ENCODE results near the gene PPFIBP2.

PPFIBP2 gene

GRCh38 chr11:7605186-7605943, 91.6 kb downstream of the PPFIBP2 start:
- DNase-seq: no peak

- no peak for DNase-seq
These were observed 92.7 kb downstream of the PPFIBP2 start for GRCh38 chr11:7606496-7606895.

GRCh38 chr11:7609015-7609414, 95.2 kb downstream of the PPFIBP2 start:
- DNase-seq: no peak

GRCh38 chr11:7609521-7609920, 95.7 kb downstream of the PPFIBP2 start:
- no peak for DNase-seq

GRCh38 chr11:7610393-7610792, 96.6 kb downstream of the PPFIBP2 start:
- DNase-seq: no peak

- no peak for DNase-seq
These were observed 97.6 kb downstream of the PPFIBP2 start for GRCh38 chr11:7611411-7611810.

GRCh38 chr11:7612056-7612660, 98.4 kb downstream of the PPFIBP2 start:
- DNase-seq: no peak

- DNase-seq: no peak
These were observed 99.0 kb downstream of the PPFIBP2 start for GRCh38 chr11:7612661-7613393.

- no peak for DNase-seq
These were observed 99.6 kb downstream of the PPFIBP2 start for GRCh38 chr11:7613394-7613720.

- no peak for DNase-seq
These were observed 100.9 kb downstream of the PPFIBP2 start for GRCh38 chr11:7614656-7615055.

GRCh38 chr11:7617032-7617431, 103.2 kb downstream of the PPFIBP2 start:
- no peak for DNase-seq

GRCh38 chr11:7619322-7619721, 105.5 kb downstream of the PPFIBP2 start:
- DNase-seq: no peak

GRCh38 chr11:7621090-7621489, 107.3 kb downstream of the PPFIBP2 start:
- DNase-seq: no peak

GRCh38 chr11:7621554-7621953, 107.8 kb downstream of the PPFIBP2 start:
- no peak for DNase-seq

GRCh38 chr11:7622721-7623120, 108.9 kb downstream of the PPFIBP2 start:
- DNase-seq: no peak

- DNase-seq: no peak
These were observed 114.9 kb downstream of the PPFIBP2 start for GRCh38 chr11:7628660-7629059.

GRCh38 chr11:7630002-7630401, 116.2 kb downstream of the PPFIBP2 start:
- no peak for DNase-seq

GRCh38 chr11:7632211-7632610, 118.4 kb downstream of the PPFIBP2 start:
- DNase-seq: no peak

- no peak for DNase-seq
These were observed 121.3 kb downstream of the PPFIBP2 start for GRCh38 chr11:7635137-7635536.

- no peak for DNase-seq
These were observed 121.9 kb downstream of the PPFIBP2 start for GRCh38 chr11:7635708-7636107.

- no peak for DNase-seq
These were observed 122.6 kb downstream of the PPFIBP2 start for GRCh38 chr11:7636350-7636749.

GRCh38 chr11:7637447-7638157, 123.8 kb downstream of the PPFIBP2 start:
- no peak for DNase-seq
